Adrenal gland (tissue), 12 donors: ENCODE measurements around the gene CALD1. TPM values are rescaled to one million over a fixed set of nuclear protein-coding genes. Genes with fewer than 3 reads are reported as not detected.

Experiments
- DNase-seq, 7 donors: peaks; one replicate each; pipeline ENCODE4 v3.0.0-alpha.2; 2019 to 2020
- H3K27ac ChIP-seq, 5 donors: fragments of 200-600 bp; sonication (generic) in 4 of 5; 1 replicate in 3 of 5; 2 replicates in 2 of 5; pipeline versions ENCODE4 v1.5.1 to v1.8.0; 2016 to 2020; ENCODE audit warnings: mild to moderate bottlenecking in 1 of 5
- H3K27me3 ChIP-seq: fragments of 200-600 bp; 2 replicates; pipeline ENCODE4 v1.8.0; 2021
- H3K36me3 ChIP-seq, 2 donors: fragments of 200-600 bp; replicated peaks in 1 of 2; 1 replicate in 1 of 2; 2 replicates in 1 of 2; pipeline versions ENCODE4 v1.5.1 to v1.8.0; 2018 to 2022
- H3K4me1 ChIP-seq, 2 donors: fragments of 200-600 bp; replicated peaks in 1 of 2; 1 replicate in 1 of 2; 2 replicates in 1 of 2; pipeline versions ENCODE4 v1.5.1 to v1.8.0; 2018 to 2021
- H3K4me3 ChIP-seq, 4 donors: fragments of 200-600 bp; sonication (generic) in 3 of 4; one replicate each; pipeline ENCODE4 v1.5.1; 2016 to 2018
- H3K9me3 ChIP-seq, 3 donors: fragments of 200-600 bp; sonication (generic) in 1 of 3; replicated peaks in 1 of 3; 1 replicate in 2 of 3; 2 replicates in 1 of 3; pipeline versions ENCODE4 v1.5.1 to v1.8.0; 2016 to 2021
- POLR2A ChIP-seq, 2 donors: fragments of 450-650 bp; IDR thresholded peaks; one replicate each; pipeline ENCODE4 v1.6.1; 2017; ENCODE audit warnings: antibody characterized with exemption in 2 of 2, mild to moderate bottlenecking in 2 of 2, moderate library complexity in 1 of 2
- WGBS, 4 donors: extraction: QIAGEN DNeasy Blood & Tissue Kit in 2 of 4; methylation state at CpG; one replicate each; pipeline versions ENCODE4 v1.1.5 to v1.1.7; 2013 to 2017; 5-methylcytosine and 5-hydroxymethylcytosine counted together
- intact Hi-C, 2 donors: fragments of 100-400 bp; cut with DNase I; formaldehyde crosslinking; loops; one replicate each; pipeline versions ENCODE4 v1.14.1 to v1.15.0; 2022 to 2023
- polyA plus RNA-seq, 3 donors: library from polyadenylated mRNA; stranded (reverse); fragments of 200-250 nt in 2 of 3; fragments of 350-450 nt in 1 of 3; fragmentation: Illumina TruSeq in 1 of 3; extraction: RNeasy Lipid Tissue Mini Kit (QIAGEN cat#74804) in 1 of 3; gene quantifications; one replicate each; pipeline ENCODE4 v1.2.3, GENCODE V29; 2013 to 2014
- total RNA-seq, 9 donors: library from RNA; depleted of rRNA in 4 of 9; stranded (reverse); fragments of >200 nt in 4 of 9; fragments of 120-200 nt in 1 of 9; fragmentation: NEBNext Ultra II Directional in 1 of 9; extraction: Animal tissue kit (Norgen Biotek cat#: 25700) in 1 of 9; gene quantifications; one replicate each; pipeline versions ENCODE4 v1.1.0 to v1.2.4, GENCODE V29; 2013 to 2023
- TF ChIP-seq, protein P1 (sequence below), 6 experiments: fragments of 450-650 bp in 4 of 6; fragments of 200-600 bp in 2 of 6; sonication (generic) in 1 of 6; IDR thresholded peaks; 1 replicate in 5 of 6; 2 replicates in 1 of 6; pipeline versions ENCODE4 v1.5.1 to v1.8.0; 2016 to 2021; ENCODE audit warnings: antibody characterized with exemption in 6 of 6, mild to moderate bottlenecking in 2 of 6, moderate library complexity in 1 of 6
- donor health status: healthy with polysubstance abuse.
- donor health status: Bipolar disorder and iron deficiency.
- donor health status: DM: yes; HTN: yes; CAD: no.
- donor health status: DM: no; HTN: no; CAD: no.
- donor health status: DM: no; HTN: no; CAD: no.
- donor health status: DM: yes; HTN: yes; CAD: no.

Gene CALD1
- total and polyA plus RNA-seq, 12 donors, result 67.5 to 258 (median 199) TPM

DNA sequence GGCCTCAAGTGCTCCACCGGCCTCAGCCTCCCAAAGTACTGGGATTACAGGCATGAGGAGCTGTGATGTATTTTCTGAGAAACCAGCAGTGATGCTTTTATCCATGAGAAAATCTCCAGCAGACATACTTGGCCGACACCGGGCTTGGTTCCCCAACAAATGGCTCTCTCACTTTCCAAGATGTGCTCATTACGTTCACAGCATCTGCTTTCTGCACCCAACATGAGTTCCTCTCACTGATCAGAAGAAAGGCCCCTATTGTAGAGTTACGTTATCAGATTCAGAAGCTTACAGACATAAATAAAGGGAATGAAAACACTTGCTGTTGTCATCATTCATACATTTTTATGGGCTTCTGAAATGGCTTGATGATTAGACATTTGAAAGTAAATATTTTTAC, 95.0 kb downstream of the CALD1 start:
- H3K4me1 ChIP-seq, result peaks cover 0 to 10% of the 10 kb centered on the region in 2 donors
- 71 to 88% (median 75%) methylated on average over 5 of the region's 5 CpGs for WGBS, 4 donors
- peaks cover 8% of the 10 kb centered on the region for H3K27me3 ChIP-seq
- no peaks in the 10 kb centered on the region for H3K36me3 ChIP-seq
- no peak for DNase-seq
- H3K27ac ChIP-seq, result peak overlapping the region in 1 of 5 donors; percentile 67
- no peak overlapping the region for H3K4me3 ChIP-seq
- TF ChIP-seq, protein P1, sequence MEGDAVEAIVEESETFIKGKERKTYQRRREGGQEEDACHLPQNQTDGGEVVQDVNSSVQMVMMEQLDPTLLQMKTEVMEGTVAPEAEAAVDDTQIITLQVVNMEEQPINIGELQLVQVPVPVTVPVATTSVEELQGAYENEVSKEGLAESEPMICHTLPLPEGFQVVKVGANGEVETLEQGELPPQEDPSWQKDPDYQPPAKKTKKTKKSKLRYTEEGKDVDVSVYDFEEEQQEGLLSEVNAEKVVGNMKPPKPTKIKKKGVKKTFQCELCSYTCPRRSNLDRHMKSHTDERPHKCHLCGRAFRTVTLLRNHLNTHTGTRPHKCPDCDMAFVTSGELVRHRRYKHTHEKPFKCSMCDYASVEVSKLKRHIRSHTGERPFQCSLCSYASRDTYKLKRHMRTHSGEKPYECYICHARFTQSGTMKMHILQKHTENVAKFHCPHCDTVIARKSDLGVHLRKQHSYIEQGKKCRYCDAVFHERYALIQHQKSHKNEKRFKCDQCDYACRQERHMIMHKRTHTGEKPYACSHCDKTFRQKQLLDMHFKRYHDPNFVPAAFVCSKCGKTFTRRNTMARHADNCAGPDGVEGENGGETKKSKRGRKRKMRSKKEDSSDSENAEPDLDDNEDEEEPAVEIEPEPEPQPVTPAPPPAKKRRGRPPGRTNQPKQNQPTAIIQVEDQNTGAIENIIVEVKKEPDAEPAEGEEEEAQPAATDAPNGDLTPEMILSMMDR (IDR thresholded peaks at IDR 0.05), result no peak
- TF ChIP-seq POLR2A (IDR thresholded peaks at IDR 0.05), result no peak
- intact Hi-C loops, result no loop called here
- H3K9me3 ChIP-seq, result no peaks in the 10 kb centered on the region

DNA sequence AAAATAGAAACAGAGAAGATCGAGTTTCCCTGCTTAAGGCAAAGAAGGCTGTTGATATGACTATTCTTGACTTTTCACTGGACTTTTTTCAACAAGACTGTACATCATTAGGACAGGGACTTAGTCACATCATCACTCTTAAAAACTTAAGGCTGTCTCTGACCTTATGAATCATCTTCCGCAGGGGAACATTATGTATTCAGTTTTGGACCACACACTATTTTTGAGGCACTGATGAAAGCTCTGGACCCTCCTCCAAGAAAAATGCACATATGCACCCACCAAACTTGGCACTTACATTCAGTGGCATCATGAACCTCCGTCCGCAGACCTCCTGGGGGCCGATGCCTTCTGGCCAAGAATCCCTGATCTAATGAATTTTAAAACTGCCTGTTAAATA, 96.4 kb downstream of the CALD1 start:
- Histone ChIP-seq H3K27ac (peak overlapping the region in 1 of 5 donors; percentile 37), H3K27me3 (peaks cover 8% of the 10 kb centered on the region), H3K9me3 (no peaks in the 10 kb centered on the region), H3K36me3 (no peaks in the 10 kb centered on the region), H3K4me1 (peaks cover 0 to 10% of the 10 kb centered on the region in 2 donors), H3K4me3 (no peak overlapping the region)
- TF ChIP-seq, protein P1 (IDR thresholded peaks at IDR 0.05), result no peak
- no peak for TF ChIP-seq POLR2A (IDR thresholded peaks at IDR 0.05)
- intact Hi-C loops, result no loop called here
- DNase-seq, result no peak
- 59 to 71% (median 64%) methylated on average over 5 of the region's 5 CpGs for WGBS, 4 donors

DNA sequence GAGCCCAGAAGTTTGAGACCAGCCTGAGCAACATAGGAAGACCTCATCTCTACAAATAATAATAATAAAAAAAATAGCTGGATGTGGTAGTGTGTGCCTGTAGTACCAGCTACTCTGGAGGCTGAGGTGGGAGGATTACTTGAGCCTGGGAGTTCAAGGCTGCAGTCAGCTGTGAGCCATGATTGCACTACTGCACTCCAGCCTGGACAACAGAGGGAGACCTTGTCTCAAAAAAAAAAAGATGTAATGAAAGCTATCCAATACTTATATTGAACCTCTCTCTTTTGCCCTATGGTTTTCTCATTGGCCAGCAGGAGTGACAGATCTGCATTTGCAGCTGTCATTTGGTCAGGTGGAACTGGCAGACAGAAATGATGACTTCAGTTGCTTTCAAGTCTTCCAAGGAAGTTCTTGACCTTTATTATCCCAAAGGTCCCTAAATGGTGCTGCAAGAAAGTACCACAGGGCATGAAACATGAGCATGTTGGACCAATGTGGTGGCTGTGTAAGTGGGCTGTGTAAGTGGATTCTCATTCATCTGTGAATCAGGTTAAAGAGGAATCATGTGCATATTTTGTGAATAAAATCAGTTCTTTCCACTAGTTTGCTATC, 99.4 kb downstream of the CALD1 start:
- intact Hi-C loops, result no loop called here
- no peak for DNase-seq
- H3K27me3 ChIP-seq, result peaks cover 8% of the 10 kb centered on the region
- H3K4me1 ChIP-seq, result peaks cover 0 to 10% of the 10 kb centered on the region in 2 donors
- H3K27ac ChIP-seq, result no peak overlapping the region
- no peak overlapping the region for H3K4me3 ChIP-seq
- H3K9me3 ChIP-seq, result no peaks in the 10 kb centered on the region
- no peaks in the 10 kb centered on the region for H3K36me3 ChIP-seq
- TF ChIP-seq POLR2A (IDR thresholded peaks at IDR 0.05), result no peak
- TF ChIP-seq, protein P1 (IDR thresholded peaks at IDR 0.05), result no peak

DNA sequence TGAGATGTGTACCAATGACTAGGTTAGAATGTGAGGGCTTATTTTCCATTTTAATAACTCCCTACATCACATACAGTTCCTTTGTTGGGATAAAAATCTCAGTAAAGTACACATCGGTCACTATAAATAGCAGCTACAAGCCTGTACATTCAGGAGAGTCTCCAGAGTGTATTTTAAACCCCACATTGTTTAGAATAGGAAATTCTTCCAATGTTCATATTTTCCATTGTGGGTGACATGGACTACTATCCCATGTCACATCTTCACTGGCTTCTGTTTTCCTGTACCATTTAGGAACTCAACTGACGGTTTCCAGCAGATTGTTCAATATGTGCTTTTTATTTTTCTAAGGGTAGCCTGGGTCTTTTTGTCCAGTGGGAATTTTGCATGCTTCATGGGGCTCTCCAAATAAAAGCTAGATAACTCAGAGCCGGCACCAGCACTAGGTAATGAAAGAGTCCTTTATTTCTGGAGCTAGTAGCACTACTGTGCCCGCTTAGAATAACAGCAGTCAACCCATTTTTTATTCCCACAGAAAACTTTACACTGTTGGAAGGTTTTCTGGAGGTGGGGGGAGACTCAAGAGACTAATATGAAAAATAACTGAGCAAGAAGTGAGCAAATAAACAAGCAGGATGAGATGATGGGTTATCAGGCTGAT, 100.5 kb downstream of the CALD1 start:
- no peak overlapping the region for H3K4me3 ChIP-seq
- H3K27ac ChIP-seq, result no peak overlapping the region
- H3K36me3 ChIP-seq, result no peaks in the 10 kb centered on the region
- H3K9me3 ChIP-seq, result no peaks in the 10 kb centered on the region
- no peak for TF ChIP-seq POLR2A (IDR thresholded peaks at IDR 0.05)
- TF ChIP-seq, protein P1 (IDR thresholded peaks at IDR 0.05), result no peak
- intact Hi-C loops, result no loop called here
- DNase-seq, result no peak
- 71 to 82% (median 73%) methylated on average over 4 of the region's 4 CpGs for WGBS, 4 donors
- H3K4me1 ChIP-seq, result peaks cover 0 to 10% of the 10 kb centered on the region in 2 donors
- no peaks in the 10 kb centered on the region for H3K27me3 ChIP-seq
